Endometrial microvascular endothelial cells (primary cell): ENCODE results near the gene TAS2R40. TPM values are rescaled to one million over a fixed set of nuclear protein-coding genes. Genes with fewer than 3 reads are reported as not detected.

Experiments
- in situ Hi-C: cut with HindIII; loops from 2 replicates; pipeline ENCODE4 v1.10.0; 2017; ENCODE audit warnings: low sequenced_read_pairs, low pct_unique_long_range_greater_than_20kb; ENCODE audit errors: inconsistent ontology term
- total RNA-seq: library from RNA; depleted of rRNA; stranded (reverse); fragments of >200 nt; gene quantifications from one replicate; pipeline ENCODE4 v1.2.3, GENCODE V29; 2015; ENCODE audit errors: inconsistent ontology term

TAS2R40 gene
- total RNA-seq, 1 donor from 2014 or later, result not detected

- in situ Hi-C loops, result loop anchor here (10.0 kb wide), 1 partner anchor 203 kb away; no protein-coding TSS in a partner anchor
These were observed 4.0 kb upstream of the TAS2R40 start for GRCh38 chr7:143217806-143218205.

DNA sequence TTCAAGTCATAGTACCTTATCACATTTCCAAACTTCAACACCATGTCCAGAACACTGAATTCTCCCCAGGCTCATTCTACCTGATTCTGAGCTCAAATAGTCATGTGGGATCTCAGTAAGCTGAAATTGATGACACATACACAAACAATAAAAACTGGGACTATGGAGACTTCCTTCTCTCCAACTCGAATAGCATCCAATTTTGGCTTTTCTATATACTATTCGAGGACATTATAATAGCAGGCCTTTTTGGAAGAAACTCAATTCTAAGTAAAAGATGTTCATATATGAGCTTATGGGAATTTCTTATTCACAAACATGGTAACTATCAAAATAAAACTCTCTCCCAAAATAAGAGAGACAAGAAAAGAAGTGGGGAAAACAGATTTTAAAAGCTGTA is 551 bp upstream of the TAS2R40 start:
- in situ Hi-C loops, result no loop called here

- in situ Hi-C loops, result no loop called here
These were observed 945 bp downstream of the TAS2R40 start for GRCh38 chr7:143222782-143223181.

GRCh38 chr7:143223784-143224183 is 1.9 kb downstream of the TAS2R40 start:
- in situ Hi-C loops, result no loop called here

DNA sequence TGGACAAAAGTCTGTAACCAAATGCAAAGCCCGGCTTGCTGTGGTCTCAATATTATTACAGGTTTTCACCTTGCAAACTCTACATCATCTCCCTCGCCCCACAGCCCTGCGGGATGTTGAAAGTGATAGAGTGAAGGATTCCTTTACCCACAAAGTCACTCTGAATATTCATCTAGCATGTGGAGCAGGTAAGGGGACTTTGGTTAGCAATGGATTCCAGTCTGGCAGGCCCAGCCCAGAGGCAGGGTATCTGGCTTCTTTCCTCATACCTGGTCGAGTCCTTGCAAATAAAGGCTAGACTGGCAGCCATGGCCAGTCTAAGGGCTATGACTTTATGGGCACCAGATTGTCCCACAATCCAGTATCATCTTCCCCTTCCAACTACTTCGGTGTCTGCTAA is 3.2 kb downstream of the TAS2R40 start:
- in situ Hi-C loops, result loop anchor here (25.0 kb wide), 1 partner anchor 112 kb away; no protein-coding TSS in a partner anchor

DNA sequence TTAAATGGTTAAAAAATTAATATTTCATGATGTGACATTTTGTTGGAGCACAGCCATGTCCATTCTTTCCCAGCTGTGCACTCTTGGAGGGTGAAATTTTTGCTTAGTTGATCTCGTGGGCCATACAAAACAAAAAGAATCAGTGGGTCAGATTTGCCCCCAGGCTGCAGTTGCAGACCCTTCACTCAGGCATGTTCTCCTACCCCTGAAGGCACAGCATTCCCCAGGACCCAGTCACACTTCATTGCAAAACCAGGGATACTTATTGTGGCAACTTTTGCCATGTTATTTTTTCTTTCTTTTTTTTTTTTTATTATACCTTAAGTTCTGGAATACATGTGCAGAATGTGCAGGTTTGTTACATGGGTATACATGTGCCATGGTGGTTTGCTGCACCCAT is 6.0 kb downstream of the TAS2R40 start:
- in situ Hi-C loops, result loop anchor here (25.0 kb wide), 1 partner anchor 109 kb away; no protein-coding TSS in a partner anchor

GRCh38 chr7:143229054-143229790 is 7.4 kb downstream of the TAS2R40 start:
- in situ Hi-C loops, result loop anchor here (25.0 kb wide), 1 partner anchor 108 kb away; no protein-coding TSS in a partner anchor

DNA sequence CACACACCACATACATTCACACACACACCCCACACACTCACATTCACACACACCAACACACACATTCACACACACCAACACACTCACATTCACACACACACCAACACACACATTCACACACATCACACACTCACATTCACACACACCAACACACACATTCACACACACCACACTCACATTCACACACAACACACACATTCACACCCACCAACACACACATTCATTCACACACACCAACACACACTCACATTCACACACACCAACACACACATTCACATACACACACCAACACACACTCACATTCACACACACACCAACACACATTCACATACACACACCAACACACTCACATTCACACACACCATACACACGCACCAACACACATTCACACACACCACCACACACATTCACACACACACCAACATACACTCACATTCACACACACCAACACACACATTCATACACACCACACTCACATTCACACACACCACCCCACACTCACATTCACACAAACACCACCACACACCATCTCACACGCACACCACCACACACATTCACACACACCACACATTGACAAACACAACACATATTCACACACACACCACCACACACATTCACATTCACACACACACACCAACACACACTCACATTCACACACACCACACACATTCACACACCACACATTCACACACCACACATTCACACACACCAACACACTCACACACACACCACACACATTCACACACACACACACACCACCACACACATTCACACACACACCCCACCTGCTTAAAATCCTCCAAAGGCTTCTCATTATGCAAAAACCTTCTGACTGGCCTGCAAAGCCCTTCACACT is 9.0 kb downstream of the TAS2R40 start:
- in situ Hi-C loops, result loop anchor here (25.0 kb wide), 1 partner anchor 106 kb away; no protein-coding TSS in a partner anchor

DNA sequence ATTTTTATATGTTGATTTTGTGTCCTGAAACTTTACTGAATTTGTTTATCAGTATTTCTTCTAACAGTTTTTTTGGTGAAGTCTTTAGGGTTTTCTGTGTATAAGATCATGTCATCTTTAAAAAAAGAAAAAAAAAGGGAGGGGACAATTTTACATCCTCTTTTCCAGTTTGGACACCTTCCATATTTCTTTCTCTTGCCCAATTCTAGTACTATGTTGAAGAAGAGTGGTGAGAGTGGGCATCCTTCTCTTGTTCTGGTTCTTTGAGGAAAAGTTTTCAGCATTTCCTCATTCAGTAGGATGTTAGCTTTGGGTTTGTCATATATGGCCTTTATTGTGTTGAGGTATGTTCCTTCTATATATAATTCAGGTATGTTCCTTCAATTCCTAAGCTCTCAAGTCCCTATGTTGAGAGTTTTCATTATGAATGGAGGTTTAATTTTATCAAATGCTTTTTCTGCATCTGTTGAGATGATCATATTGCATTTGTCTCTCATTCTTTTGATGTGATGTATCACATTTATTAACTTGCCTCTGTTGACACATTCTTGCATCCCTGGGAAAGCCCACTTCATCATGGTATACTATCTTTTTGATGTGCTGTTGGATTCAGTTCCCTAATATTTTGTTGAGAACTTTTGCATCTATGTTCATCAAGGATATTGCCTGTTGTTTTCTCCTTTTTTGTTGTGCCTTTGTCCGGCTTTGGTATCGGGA is 12.1 kb downstream of the TAS2R40 start:
- in situ Hi-C loops, result loop anchor here (25.0 kb wide), 1 partner anchor 103 kb away; no protein-coding TSS in a partner anchor

DNA sequence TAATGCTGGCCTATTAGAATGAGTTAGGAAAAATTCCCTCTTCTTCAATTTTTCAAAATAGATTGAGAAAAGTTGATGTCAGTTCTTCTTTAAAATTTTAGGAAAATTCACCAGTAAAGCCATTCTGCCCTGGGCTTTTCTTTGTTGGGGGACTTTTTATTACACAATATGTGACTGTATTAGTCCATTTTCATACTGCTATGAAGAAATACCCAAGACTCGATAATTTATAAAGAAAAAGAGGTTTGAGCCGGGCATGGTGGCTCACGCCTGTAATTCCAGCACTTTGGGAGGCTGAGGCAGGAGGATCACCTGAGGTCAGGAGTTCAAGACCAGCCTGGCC is 12.7 kb downstream of the TAS2R40 start:
- in situ Hi-C loops, result loop anchor here (25.0 kb wide), 1 partner anchor 103 kb away; no protein-coding TSS in a partner anchor

DNA sequence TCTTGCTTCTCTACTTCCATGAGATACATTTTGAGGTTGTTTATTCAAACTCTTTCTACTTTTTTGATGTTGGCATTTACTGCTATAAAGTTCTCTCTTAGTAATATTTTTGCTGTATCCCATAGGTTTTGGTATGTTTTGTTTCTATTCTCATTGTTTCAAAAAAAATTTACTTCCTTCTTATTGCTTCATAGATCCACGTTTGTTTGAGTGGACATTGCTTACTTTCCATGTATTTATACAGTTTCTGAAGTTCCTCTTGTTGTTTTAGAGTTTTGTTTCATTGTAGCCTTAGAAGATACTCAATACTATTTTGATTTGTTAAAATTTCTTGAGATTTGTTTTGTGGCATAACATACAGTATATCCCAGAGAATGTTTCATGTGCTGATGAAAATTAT is 13.7 kb downstream of the TAS2R40 start:
- in situ Hi-C loops, result loop anchor here (25.0 kb wide), 1 partner anchor 102 kb away; no protein-coding TSS in a partner anchor

- in situ Hi-C loops, result loop anchor here (25.0 kb wide), 1 partner anchor 101 kb away; no protein-coding TSS in a partner anchor
These were observed 14.7 kb downstream of the TAS2R40 start for GRCh38 chr7:143236408-143236990.

- in situ Hi-C loops, result loop anchor here (25.0 kb wide), 1 partner anchor 100 kb away; no protein-coding TSS in a partner anchor
These were observed 15.5 kb downstream of the TAS2R40 start for GRCh38 chr7:143237366-143237765.

DNA sequence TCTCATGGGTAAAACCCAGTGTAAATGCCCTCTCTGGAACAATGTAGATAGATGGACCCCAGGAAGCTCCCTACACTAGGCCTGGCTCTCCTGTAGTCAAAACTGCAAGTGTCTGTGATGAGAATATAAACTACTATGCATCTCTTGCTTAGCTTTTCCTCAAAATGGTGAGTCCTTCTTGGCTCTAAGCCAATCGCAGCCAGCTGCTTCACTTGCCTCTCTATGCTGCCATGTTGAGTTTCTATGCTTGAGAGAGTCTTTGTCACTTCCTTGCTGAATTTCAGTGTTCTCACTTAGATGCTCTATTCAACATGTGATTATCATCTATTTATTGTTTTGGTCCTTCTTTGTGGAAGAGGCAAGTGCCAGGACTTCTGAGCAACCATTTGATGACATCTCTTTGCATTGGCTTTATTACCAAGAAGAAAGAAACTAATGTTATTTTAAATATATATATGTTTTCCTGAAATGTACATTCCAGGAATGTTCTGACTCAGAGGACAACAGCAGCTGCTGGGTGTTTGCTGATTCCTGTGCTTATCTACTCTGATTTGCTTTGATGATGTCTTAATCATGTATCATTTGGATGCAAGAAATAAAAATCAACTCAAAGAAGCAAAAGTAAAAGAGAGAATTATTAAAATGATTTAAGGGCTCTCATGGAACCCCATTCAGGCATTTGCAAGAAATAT is 16.6 kb downstream of the TAS2R40 start:
- in situ Hi-C loops, result loop anchor here (25.0 kb wide), 1 partner anchor 99 kb away; no protein-coding TSS in a partner anchor

DNA sequence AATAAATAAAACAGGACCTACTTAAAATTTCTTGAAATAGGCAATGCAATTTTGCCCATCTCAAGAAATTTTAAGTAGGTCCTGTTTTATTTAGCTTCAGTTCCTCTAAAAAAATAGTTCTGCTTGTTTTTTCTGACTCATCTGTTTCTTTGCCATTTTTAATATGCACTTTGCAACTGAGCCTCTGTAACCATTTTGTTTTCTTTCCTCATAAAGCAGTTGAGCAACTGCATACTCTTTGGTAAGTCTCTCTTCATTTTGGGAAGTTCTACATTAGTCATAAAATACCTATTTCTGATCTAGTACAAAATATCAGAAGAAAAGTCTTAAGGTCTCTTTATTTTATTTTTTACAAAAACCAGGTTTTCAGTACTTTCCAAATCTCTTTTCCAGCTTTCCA is 18.0 kb downstream of the TAS2R40 start:
- in situ Hi-C loops, result loop anchor here (25.0 kb wide), 1 partner anchor 97 kb away; no protein-coding TSS in a partner anchor

DNA sequence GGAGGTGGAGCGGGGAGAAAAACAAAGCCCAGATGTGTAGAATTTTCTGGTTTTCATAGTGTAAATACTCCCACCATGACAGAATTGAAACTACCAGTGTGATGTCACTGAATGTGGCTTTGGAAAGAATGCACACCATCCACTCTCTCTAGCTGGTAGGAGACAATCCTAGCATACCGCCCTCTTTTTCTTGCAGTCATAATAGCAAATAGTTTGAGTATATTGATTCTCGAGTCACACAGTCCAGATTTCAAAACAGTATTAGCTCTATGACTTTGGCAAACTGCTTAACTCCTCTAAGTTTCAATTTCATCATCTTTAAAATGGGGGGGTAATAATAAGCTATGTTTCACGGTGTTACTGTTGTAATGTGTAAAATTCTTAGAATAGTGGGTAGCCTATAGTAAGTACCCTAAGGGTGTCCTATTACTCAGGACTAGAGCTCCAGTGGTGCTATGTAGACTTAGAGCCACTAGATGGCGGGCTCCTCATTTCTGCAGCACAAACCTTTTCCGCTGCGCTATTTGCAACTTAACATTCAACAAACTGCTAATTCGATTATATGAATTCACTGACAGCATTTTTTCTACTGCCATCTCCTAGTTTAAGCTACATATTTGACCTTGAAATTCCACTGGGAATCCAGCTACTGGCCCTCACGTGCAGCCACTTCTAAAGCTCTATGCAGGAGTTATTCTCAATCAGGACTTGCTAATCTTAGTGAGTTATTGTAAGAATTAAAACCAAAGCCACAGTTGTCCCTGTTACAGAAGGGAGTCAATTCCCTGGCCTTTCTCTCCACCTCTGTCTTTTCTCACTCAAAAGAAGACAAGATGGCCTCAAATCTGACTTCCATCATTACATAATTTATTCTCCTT is 18.7 kb downstream of the TAS2R40 start:
- in situ Hi-C loops, result loop anchor here (25.0 kb wide), 1 partner anchor 97 kb away; no protein-coding TSS in a partner anchor

- in situ Hi-C loops, result loop anchor here (25.0 kb wide), 1 partner anchor 95 kb away; no protein-coding TSS in a partner anchor
These were observed 20.5 kb downstream of the TAS2R40 start for GRCh38 chr7:143242306-143242705.
